Vagina (tissue), 2 donors: ENCODE measurements around the gene CFAP221.

Experiments
- CTCF ChIP-seq, 3 experiments: fragments of 450-650 bp in 2 of 3; fragments of 200-600 bp in 1 of 3; sonication (generic) in 1 of 3; IDR thresholded peaks; one replicate each; pipeline ENCODE4 v1.5.1; 2017 to 2019; ENCODE audit warnings: antibody characterized with exemption in 3 of 3, mild to moderate bottlenecking in 2 of 3, moderate library complexity in 2 of 3
- POLR2A ChIP-seq, 2 donors: fragments of 450-650 bp; IDR thresholded peaks; one replicate each; pipeline ENCODE4 v1.6.1; 2017; ENCODE audit warnings: antibody characterized with exemption in 2 of 2, mild to moderate bottlenecking in 2 of 2, moderate library complexity in 2 of 2
- POLR2AphosphoS5 ChIP-seq, 2 donors: sonication (generic); formaldehyde crosslinking; IDR thresholded peaks; one replicate each; pipeline ENCODE4 v1.9.0; 2017; ENCODE audit warnings: antibody characterized with exemption in 2 of 2, mild to moderate bottlenecking in 2 of 2, low read depth in 1 of 2; ENCODE audit not compliant: insufficient read depth in 1 of 2

- TF ChIP-seq CTCF (IDR thresholded peaks at IDR 0.05) (no peak), POLR2AphosphoS5 (IDR thresholded peaks at IDR 0.05; ENCODE audit: insufficient read depth in 1 of 2, low read depth in 1 of 2) (no peak), POLR2A (IDR thresholded peaks at IDR 0.05) (no peak)
Observed at GRCh38 chr2:119592436-119592835, 48.2 kb downstream of the CFAP221 start.
